Lower leg skin (tissue), 4 donors: ENCODE results near the gene RABL6. TPM values are rescaled to one million over a fixed set of nuclear protein-coding genes. Genes with fewer than 3 reads are reported as not detected.

Source experiments
- DNase-seq, 2 donors: peaks; one replicate each; pipeline ENCODE4 v3.0.0-alpha.2; 2019; ENCODE audit warnings: low spot score in 2 of 2
- H3K4me3 ChIP-seq: fragments of 200-600 bp; sonication (generic); 2 replicates; pipeline ENCODE4 v1.5.1; 2017; ENCODE audit warnings: mild to moderate bottlenecking, low read depth; ENCODE audit not compliant: poor library complexity, severe bottlenecking
- CTCF ChIP-seq, 3 donors: fragments of 450-650 bp; IDR thresholded peaks; one replicate each; pipeline ENCODE4 v1.5.1; 2016; ENCODE audit warnings: antibody characterized with exemption in 3 of 3, mild to moderate bottlenecking in 3 of 3, moderate library complexity in 2 of 3
- POLR2A ChIP-seq, 2 donors: fragments of 450-650 bp; IDR thresholded peaks; one replicate each; pipeline ENCODE4 v1.6.1; 2016 to 2017; ENCODE audit warnings: antibody characterized with exemption in 2 of 2, mild to moderate bottlenecking in 1 of 2, moderate library complexity in 1 of 2
- WGBS, 2 donors: methylation state at CpG; one replicate each; pipeline ENCODE4 v1.1.5; 2018; 5-methylcytosine and 5-hydroxymethylcytosine counted together
- intact Hi-C: fragments of 100-400 bp; cut with DNase I; formaldehyde crosslinking; loops from one replicate; pipeline ENCODE4 v1.15.0; 2023; ENCODE audit warnings: low total_unique reads
- total RNA-seq, 4 donors: library from RNA; depleted of rRNA; stranded (reverse); fragments of >200 nt; gene quantifications; one replicate each; pipeline ENCODE4 v1.1.0, GENCODE V29; 2016

Gene RABL6
- total RNA-seq, 4 donors from 2014 or later = 47.8 to 75.1 (median 55.5) TPM

GRCh38 chr9:136847088-136847825 lies 39.5 kb downstream of the RABL6 start:
- peak in 1 of 2 donors; percentile 93 for DNase-seq
- no peak for TF ChIP-seq CTCF (IDR thresholded peaks at IDR 0.05)
- TF ChIP-seq POLR2A (IDR thresholded peaks at IDR 0.05) = no peak
- no peak overlapping the region for H3K4me3 ChIP-seq
- WGBS, 2 donors = 0 to 2% methylated on average over 28 to 55 of the region's 75 CpGs
- intact Hi-C loops = no loop called here

GRCh38 chr9:136847826-136848392 lies 40.2 kb downstream of the RABL6 start:
- intact Hi-C loops = no loop called here
- TF ChIP-seq POLR2A (IDR thresholded peaks at IDR 0.05) = no peak
- TF ChIP-seq CTCF (IDR thresholded peaks at IDR 0.05) = no peak
- peak; percentile 86 to 98 for DNase-seq
- 0 to 1% methylated on average over 21 to 41 of the region's 48 CpGs for WGBS, 2 donors
- peak overlapping the region; percentile 64 for H3K4me3 ChIP-seq

GRCh38 chr9:136848393-136849037 lies 40.8 kb downstream of the RABL6 start:
- intact Hi-C loops = no loop called here
- WGBS, 2 donors = 0 to 2% methylated on average over 41 to 50 of the region's 53 CpGs
- DNase-seq = peak in 1 of 2 donors; percentile 92
- peak overlapping the region; percentile 64 for H3K4me3 ChIP-seq
- TF ChIP-seq POLR2A (IDR thresholded peaks at IDR 0.05) (no peak), CTCF (IDR thresholded peaks at IDR 0.05) (no peak)

- TF ChIP-seq CTCF (IDR thresholded peaks at IDR 0.05) = no peak
- TF ChIP-seq POLR2A (IDR thresholded peaks at IDR 0.05) = peak in 1 of 2 donors; percentile 40
- intact Hi-C loops = no loop called here
- peak; percentile 98 to 100 for DNase-seq
- WGBS, 2 donors = 1% methylated on average over 31 to 57 of the region's 77 CpGs
- peak within 1 kb of the TSS; percentile 64 for H3K4me3 ChIP-seq
Measured at GRCh38 chr9:136849038-136849959, 41.6 kb downstream of the RABL6 start, which contains the start of gene PHPT1. Gene PHPT1 (plus strand): TSS chr9:136849409. CDS start chr9:136849431, 22 bp downstream.
